NCI-H1105 treated with DMSO at 0.1 percent for 48 hours (cell line): ENCODE results near the gene UBALD1.

ENCODE experiments used
- DNase-seq: peaks from one replicate; lab custom pipeline; 2025; lab: John Stamatoyannopoulos, UW

The UBALD1 gene

GRCh38 chr16:4616047-4616811 is 1.5 kb upstream of the UBALD1 start:
- DNase-seq, result peak; percentile 96

- no peak for DNase-seq
Measured at GRCh38 chr16:4615384-4616046, 827 bp upstream of the UBALD1 start.

GRCh38 chr16:4613636-4614570 is 785 bp downstream of the UBALD1 start:
- no peak for DNase-seq

GRCh38 chr16:4612977-4613635 is 1.6 kb downstream of the UBALD1 start:
- DNase-seq, result no peak

- no peak for DNase-seq
Measured at GRCh38 chr16:4612474-4612931, 2.2 kb downstream of the UBALD1 start.

GRCh38 chr16:4611337-4612021 is 3.2 kb downstream of the UBALD1 start:
- DNase-seq, result no peak

GRCh38 chr16:4610011-4611005 is 4.4 kb downstream of the UBALD1 start:
- no peak for DNase-seq

- DNase-seq, result no peak
Measured at GRCh38 chr16:4609200-4610010, 5.3 kb downstream of the UBALD1 start.

- DNase-seq, result no peak
Measured at GRCh38 chr16:4608704-4608980, 6.0 kb downstream of the UBALD1 start.

GRCh38 chr16:4607841-4608703 is 6.6 kb downstream of the UBALD1 start:
- no peak for DNase-seq

GRCh38 chr16:4606354-4606753 is 8.3 kb downstream of the UBALD1 start:
- DNase-seq, result no peak

GRCh38 chr16:4604401-4604800 is 10.3 kb downstream of the UBALD1 start:
- no peak for DNase-seq

- DNase-seq, result no peak
Measured at GRCh38 chr16:4603624-4604170, 11.0 kb downstream of the UBALD1 start.

- DNase-seq, result no peak
Measured at GRCh38 chr16:4602331-4602730, 12.4 kb downstream of the UBALD1 start.

GRCh38 chr16:4601864-4602186 is 12.9 kb downstream of the UBALD1 start:
- no peak for DNase-seq

GRCh38 chr16:4601036-4601863 is 13.4 kb downstream of the UBALD1 start:
- peak; percentile 48 for DNase-seq

- no peak for DNase-seq
Measured at GRCh38 chr16:4599545-4599944, 15.1 kb downstream of the UBALD1 start.
